Transverse colon (tissue), 4 donors: ENCODE data around the gene RABGGTA. TPM values are rescaled to one million over a fixed set of nuclear protein-coding genes. Genes with fewer than 3 reads are reported as not detected.

Experiments used
- DNase-seq: peaks from one replicate; pipeline ENCODE4 v3.0.0-alpha.2; 2019
- H3K27ac ChIP-seq, 4 donors: fragments of 200-600 bp; sonication (generic); 2 replicates each; pipeline ENCODE4 v1.5.1; 2016 to 2018; ENCODE audit warnings: inconsistent platforms in 4 of 4
- H3K27me3 ChIP-seq: fragments of 200-600 bp; sonication (generic); 2 replicates; pipeline ENCODE4 v1.5.1; 2017; ENCODE audit warnings: inconsistent platforms
- H3K36me3 ChIP-seq, 4 donors: fragments of 200-600 bp; sonication (generic); 2 replicates each; pipeline ENCODE4 v1.5.1; 2017 to 2019; ENCODE audit warnings: inconsistent platforms in 4 of 4
- H3K4me1 ChIP-seq, 4 donors: fragments of 200-600 bp; sonication (generic); 2 replicates each; pipeline ENCODE4 v1.5.1; 2017 to 2020; ENCODE audit warnings: inconsistent platforms in 4 of 4
- H3K4me3 ChIP-seq, 4 donors: fragments of 200-600 bp; sonication (generic); 1 replicate in 1 of 4; 2 replicates in 3 of 4; pipeline versions ENCODE4 v1.5.1 to v1.6.1; 2017 to 2019; ENCODE audit warnings: inconsistent platforms in 4 of 4
- H3K9me3 ChIP-seq, 2 donors: fragments of 200-600 bp; sonication (generic); 2 replicates each; pipeline ENCODE4 v1.5.1; 2017 to 2019; ENCODE audit warnings: inconsistent platforms in 2 of 2
- CTCF ChIP-seq, 5 experiments: fragments of 200-600 bp in 3 of 5; fragments of 450-650 bp in 2 of 5; sonication (generic) in 3 of 5; IDR thresholded peaks; 1 replicate in 2 of 5; 2 replicates in 3 of 5; pipeline ENCODE4 v1.5.1; 2016 to 2017; ENCODE audit warnings: antibody characterized with exemption in 5 of 5, inconsistent platforms in 3 of 5, mild to moderate bottlenecking in 2 of 5, moderate library complexity in 1 of 5
- EP300 ChIP-seq: sonication (generic); formaldehyde crosslinking; IDR thresholded peaks from one replicate; pipeline ENCODE4 v1.6.1; 2017; ENCODE audit warnings: antibody characterized with exemption, low read depth
- POLR2A ChIP-seq: fragments of 450-650 bp; IDR thresholded peaks from one replicate; pipeline ENCODE4 v1.6.1; 2016; ENCODE audit warnings: antibody characterized with exemption, mild to moderate bottlenecking, moderate library complexity
- POLR2AphosphoS5 ChIP-seq, 3 donors: sonication (generic); formaldehyde crosslinking; IDR thresholded peaks; one replicate each; pipeline ENCODE4 v1.6.1; 2016; ENCODE audit warnings: antibody characterized with exemption in 3 of 3
- WGBS, 2 donors: methylation state at CpG; one replicate each; pipeline ENCODE4 v1.1.5; 2018; ENCODE audit warnings: low coverage in 1 of 2; 5-methylcytosine and 5-hydroxymethylcytosine counted together
- in situ Hi-C, 4 donors: fragments of 200-750 bp; cut with MboI; loops; one replicate each; pipeline versions ENCODE4 v1.15.0 to v1.15.1; 2017; ENCODE audit warnings: low sequenced_read_pairs in 3 of 4, low pct_ligation_motif_present in 1 of 4, low pct_unique_long_range_greater_than_20kb in 1 of 4
- intact Hi-C: fragments of 100-400 bp; cut with DNase I; formaldehyde crosslinking; loops from one replicate; pipeline ENCODE4 v1.15.1; 2023; ENCODE audit warnings: low total_unique reads
- total RNA-seq, 4 donors: library from RNA; depleted of rRNA; stranded (reverse); fragments of >200 nt; gene quantifications; one replicate each; pipeline ENCODE4 v1.1.0, GENCODE V29; 2016

The RABGGTA gene
- total RNA-seq, 4 donors from 2014 or later, result 47.3 to 227 (median 53.0) TPM

- 70 to 90% methylated on average over 2 to 5 of the region's 5 CpGs for WGBS, 2 donors
- no peaks in the 10 kb centered on the region for H3K27me3 ChIP-seq
- no peak for DNase-seq
- H3K4me3 ChIP-seq, result peak within 1 kb of the TSS; percentile 34 to 58 (median 40)
- H3K9me3 ChIP-seq, result no peaks in the 10 kb centered on the region
- TF ChIP-seq CTCF (IDR thresholded peaks at IDR 0.05) (no peak), POLR2A (no peak), EP300 (no peak), POLR2AphosphoS5 (IDR thresholded peaks at IDR 0.05) (no peak)
- peaks cover 0 to 12% (median 6%) of the 10 kb centered on the region in 4 donors for H3K36me3 ChIP-seq
- in situ Hi-C loops (no loop called here), intact Hi-C loops (no loop called here)
- H3K4me1 ChIP-seq, result peaks cover 19 to 60% (median 47%) of the 10 kb centered on the region in 4 donors
- H3K27ac ChIP-seq, result peak within 1 kb of the TSS; percentile 81 to 90 (median 86)
Observed at GRCh38 chr14:24309538-24310264, 38.3 kb upstream of the RABGGTA start, which contains the start of gene LTB4R2. TSS of gene LTB4R2 (plus strand) at chr14:24310140. CDS start at chr14:24310665, 525 bp downstream.

GRCh38 chr14:24308342-24309124 is 37.1 kb upstream of the RABGGTA start:
- Histone ChIP-seq H3K27ac (peak overlapping the region; percentile 70 to 78 (median 76)), H3K4me1 (peaks cover 19 to 54% (median 47%) of the 10 kb centered on the region in 4 donors), H3K27me3 (no peaks in the 10 kb centered on the region), H3K36me3 (peaks cover 0 to 24% (median 12%) of the 10 kb centered on the region in 4 donors), H3K9me3 (no peaks in the 10 kb centered on the region), H3K4me3 (no peak overlapping the region)
- TF ChIP-seq POLR2A, result no peak
- peak in 3 of 5 experiments; percentile 2 to 6 (median 4) for TF ChIP-seq CTCF (IDR thresholded peaks at IDR 0.05)
- intact Hi-C loops, result no loop called here
- no peak for DNase-seq
- 75 to 90% methylated on average over 4 to 7 of the region's 7 CpGs for WGBS, 2 donors
- in situ Hi-C loops, result no loop called here

- H3K36me3 ChIP-seq, result peaks cover 0 to 31% (median 15%) of the 10 kb centered on the region in 4 donors
- TF ChIP-seq CTCF (IDR thresholded peaks at IDR 0.05) (peak; percentile 93 to 97 (median 96)), POLR2AphosphoS5 (IDR thresholded peaks at IDR 0.05) (peak in 2 of 3 donors; percentile 40 to 54), POLR2A (peak; percentile 45), EP300 (no peak)
- H3K27me3 ChIP-seq, result no peaks in the 10 kb centered on the region
- H3K27ac ChIP-seq, result peak within 1 kb of the TSS; percentile 70 to 78 (median 76)
- no peaks in the 10 kb centered on the region for H3K9me3 ChIP-seq
- peak; percentile 86 for DNase-seq
- H3K4me1 ChIP-seq, result peaks cover 19 to 53% (median 47%) of the 10 kb centered on the region in 4 donors
- in situ Hi-C loops, result no loop called here
- WGBS, 2 donors, result 49 to 76% methylated on average over 3 to 6 of the region's 6 CpGs
- intact Hi-C loops, result no loop called here
- H3K4me3 ChIP-seq, result no peak within 1 kb of the TSS
Observed at GRCh38 chr14:24307575-24308341, 36.4 kb upstream of the RABGGTA start, which contains the start of gene CIDEB. TSS of gene CIDEB (minus strand) at chr14:24307977. CDS start at chr14:24307858, 119 bp downstream.
